Keratinocyte (primary cell): ENCODE results near the gene SLC39A8. TPM values are rescaled to one million over a fixed set of nuclear protein-coding genes. Genes with fewer than 3 reads are reported as not detected.
"Not testable (repeated sequence)": the region's sequence is repeated elsewhere in the genome, so short reads cannot be mapped to it uniquely, and the experiment has no call there.

ENCODE experiments used
- DNase-seq: peaks from one replicate; pipeline ENCODE4 v3.0.0-alpha.2; 2011; ENCODE audit warnings: low read depth, missing footprints, low spot score
- FAIRE-seq: peaks from 2 replicates; lab custom pipeline; 2011; peaks lifted over from hg19 to GRCh38; lab: Jason Lieb, UNC
- H2AFZ ChIP-seq: 2 replicates; pipeline ENCODE4 v1.6.0; 2012; ENCODE audit warnings: low read length, control low read depth, inconsistent platforms; ENCODE audit not compliant: control insufficient read depth
- H3K27ac ChIP-seq: 2 replicates; pipeline ENCODE4 v1.5.1; 2011; ENCODE audit warnings: low read length; ENCODE audit not compliant: control insufficient read depth, insufficient read depth
- H3K27me3 ChIP-seq: 3 replicates; pipeline ENCODE4 v1.6.0; 2011; ENCODE audit warnings: low read length; ENCODE audit not compliant: control insufficient read depth, insufficient read depth; ENCODE audit errors: extremely low read depth
- H3K36me3 ChIP-seq, 2 experiments: 2 replicates in 1 of 2; 3 replicates in 1 of 2; pipeline ENCODE4 v1.5.1; 2011; ENCODE audit warnings: low read length in 2 of 2, mild to moderate bottlenecking in 1 of 2; ENCODE audit not compliant: control insufficient read depth in 2 of 2, insufficient read depth in 2 of 2; ENCODE audit errors: extremely low read depth in 1 of 2
- H3K4me1 ChIP-seq: 3 replicates; pipeline ENCODE4 v1.5.1; 2011; ENCODE audit warnings: low read length; ENCODE audit not compliant: control insufficient read depth, insufficient read depth; ENCODE audit errors: extremely low read depth
- H3K4me2 ChIP-seq: 3 replicates; pipeline ENCODE4 v1.6.0; 2011; ENCODE audit warnings: low read depth, low read length; ENCODE audit not compliant: control insufficient read depth, insufficient read depth; ENCODE audit errors: extremely low read depth
- H3K4me3 ChIP-seq, 3 experiments: fragments of 200-600 bp in 1 of 3; sonication (generic) in 1 of 3; 2 replicates in 2 of 3; 3 replicates in 1 of 3; pipeline ENCODE4 v1.5.1; 2011 to 2016; ENCODE audit warnings: low read length in 3 of 3, mild to moderate bottlenecking in 3 of 3, control low read depth in 2 of 3, inconsistent platforms in 1 of 3, low read depth in 1 of 3, mixed read lengths in 1 of 3, mixed run types in 1 of 3, moderate library complexity in 1 of 3; ENCODE audit not compliant: control insufficient read depth in 2 of 3, insufficient read depth in 2 of 3; ENCODE audit errors: extremely low read depth in 1 of 3
- H3K79me2 ChIP-seq: 2 replicates; pipeline ENCODE4 v1.6.0; 2012; ENCODE audit warnings: low read length; ENCODE audit not compliant: control insufficient read depth, insufficient read depth
- H3K9ac ChIP-seq: 3 replicates; pipeline ENCODE4 v1.6.0; 2011; ENCODE audit warnings: low read length; ENCODE audit not compliant: control insufficient read depth, insufficient read depth; ENCODE audit errors: extremely low read depth
- H3K9me1 ChIP-seq: 3 replicates; pipeline ENCODE4 v1.6.0; 2011; ENCODE audit warnings: low read length; ENCODE audit not compliant: control insufficient read depth, insufficient read depth; ENCODE audit errors: extremely low read depth
- H3K9me3 ChIP-seq: 2 replicates; pipeline ENCODE4 v1.5.1; 2012; ENCODE audit warnings: low read depth, low read length; ENCODE audit not compliant: control insufficient read depth
- H4K20me1 ChIP-seq: 3 replicates; pipeline ENCODE4 v1.6.0; 2011; ENCODE audit warnings: low read length; ENCODE audit not compliant: control insufficient read depth, insufficient read depth; ENCODE audit errors: extremely low read depth
- EZH2 ChIP-seq: IDR thresholded peaks from one replicate; pipeline ENCODE4 v1.6.1; 2012; ENCODE audit warnings: inconsistent platforms, mild to moderate bottlenecking, low read length, moderate library complexity
- dilution Hi-C: fragments of 300-500 bp; cut with MboI; formaldehyde crosslinking; loops from one replicate; pipeline ENCODE4 v1.7.0; 2020; ENCODE audit warnings: low sequenced_read_pairs; ENCODE audit not compliant: extremely low pct_ligation_motif_present
- polyA plus RNA-seq, 5 experiments: library from polyadenylated mRNA; depleted of rRNA in 3 of 5; stranded (reverse) in 3 of 5; stranded (forward) in 1 of 5; unstranded in 1 of 5; fragments of >200 nt; gene quantifications; 1 replicate in 1 of 5; 2 replicates in 3 of 5; 3 replicates in 1 of 5; pipeline versions ENCODE4 v1.2.1 to v1.2.3, GENCODE V29; 2011 to 2012; ENCODE audit warnings: missing spikeins in 2 of 5, low read depth in 1 of 5, low replicate concordance in 1 of 5
- TF ChIP-seq, protein P1 (sequence below), 3 experiments: IDR thresholded peaks in 1 of 3; conservative IDR thresholded peaks in 1 of 3; optimal IDR thresholded peaks in 1 of 3; 2 replicates in 2 of 3; 3 replicates in 1 of 3; pipeline versions ENCODE3 to v1.5.1; 2011; ENCODE audit warnings: low read length in 3 of 3, mild to moderate bottlenecking in 3 of 3, moderate library complexity in 2 of 3, control low read depth in 1 of 3, inconsistent platforms in 1 of 3; ENCODE audit not compliant: insufficient read depth in 2 of 3; ENCODE audit errors: extremely low read depth in 1 of 3

SLC39A8 gene
- polyA plus RNA-seq, 1 donor (not counting 4 experiments of a cell fraction or from before 2014, with no cell fraction given): 7.5 TPM

DNA sequence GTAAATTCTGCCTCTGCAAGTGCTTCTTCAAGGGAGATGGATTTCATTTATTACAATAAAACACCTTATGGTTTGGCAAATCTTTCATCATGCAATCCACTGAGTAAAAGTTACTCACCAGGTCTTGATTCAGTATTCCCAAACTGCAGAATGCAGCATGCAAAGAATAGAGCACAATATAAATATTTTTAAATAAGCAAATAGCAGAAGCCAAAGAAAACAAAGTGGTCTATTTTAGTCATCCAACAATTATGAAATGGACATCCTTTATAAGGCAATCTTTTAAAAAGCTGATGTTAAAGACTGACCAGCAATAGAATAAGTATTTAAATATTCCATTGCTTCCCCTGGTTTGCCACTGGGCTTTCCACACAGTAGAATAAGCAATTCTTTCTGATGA lies 59.5 kb downstream of the SLC39A8 start:
- H3K9me3 ChIP-seq: no peaks in the 10 kb centered on the region
- dilution Hi-C loops: no loop called here
- H3K9ac ChIP-seq: no peak overlapping the region
- FAIRE-seq (no peak), DNase-seq (no peak)
- H2AFZ ChIP-seq: no peak overlapping the region
- no peaks in the 10 kb centered on the region for H3K36me3 ChIP-seq
- H3K27me3 ChIP-seq: no peaks in the 10 kb centered on the region
- no peak overlapping the region for H3K27ac ChIP-seq
- no peaks in the 10 kb centered on the region for H3K79me2 ChIP-seq
- H3K4me1 ChIP-seq: no peaks in the 10 kb centered on the region
- TF ChIP-seq EZH2: no peak
- TF ChIP-seq, protein P1, sequence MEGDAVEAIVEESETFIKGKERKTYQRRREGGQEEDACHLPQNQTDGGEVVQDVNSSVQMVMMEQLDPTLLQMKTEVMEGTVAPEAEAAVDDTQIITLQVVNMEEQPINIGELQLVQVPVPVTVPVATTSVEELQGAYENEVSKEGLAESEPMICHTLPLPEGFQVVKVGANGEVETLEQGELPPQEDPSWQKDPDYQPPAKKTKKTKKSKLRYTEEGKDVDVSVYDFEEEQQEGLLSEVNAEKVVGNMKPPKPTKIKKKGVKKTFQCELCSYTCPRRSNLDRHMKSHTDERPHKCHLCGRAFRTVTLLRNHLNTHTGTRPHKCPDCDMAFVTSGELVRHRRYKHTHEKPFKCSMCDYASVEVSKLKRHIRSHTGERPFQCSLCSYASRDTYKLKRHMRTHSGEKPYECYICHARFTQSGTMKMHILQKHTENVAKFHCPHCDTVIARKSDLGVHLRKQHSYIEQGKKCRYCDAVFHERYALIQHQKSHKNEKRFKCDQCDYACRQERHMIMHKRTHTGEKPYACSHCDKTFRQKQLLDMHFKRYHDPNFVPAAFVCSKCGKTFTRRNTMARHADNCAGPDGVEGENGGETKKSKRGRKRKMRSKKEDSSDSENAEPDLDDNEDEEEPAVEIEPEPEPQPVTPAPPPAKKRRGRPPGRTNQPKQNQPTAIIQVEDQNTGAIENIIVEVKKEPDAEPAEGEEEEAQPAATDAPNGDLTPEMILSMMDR (optimal IDR thresholded peaks at IDR 0.05 in 1 of 3, IDR thresholded peaks at IDR 0.05 in 1 of 3, conservative IDR thresholded peaks at IDR 0.05 in 1 of 3; ENCODE audit: extremely low read depth in 1 of 3, insufficient read depth in 2 of 3, low read length in 3 of 3): no peak
- H3K9me1 ChIP-seq: no peaks in the 10 kb centered on the region
- H3K4me2 ChIP-seq: no peak overlapping the region
- H3K4me3 ChIP-seq: no peak overlapping the region
- no peaks in the 10 kb centered on the region for H4K20me1 ChIP-seq

DNA sequence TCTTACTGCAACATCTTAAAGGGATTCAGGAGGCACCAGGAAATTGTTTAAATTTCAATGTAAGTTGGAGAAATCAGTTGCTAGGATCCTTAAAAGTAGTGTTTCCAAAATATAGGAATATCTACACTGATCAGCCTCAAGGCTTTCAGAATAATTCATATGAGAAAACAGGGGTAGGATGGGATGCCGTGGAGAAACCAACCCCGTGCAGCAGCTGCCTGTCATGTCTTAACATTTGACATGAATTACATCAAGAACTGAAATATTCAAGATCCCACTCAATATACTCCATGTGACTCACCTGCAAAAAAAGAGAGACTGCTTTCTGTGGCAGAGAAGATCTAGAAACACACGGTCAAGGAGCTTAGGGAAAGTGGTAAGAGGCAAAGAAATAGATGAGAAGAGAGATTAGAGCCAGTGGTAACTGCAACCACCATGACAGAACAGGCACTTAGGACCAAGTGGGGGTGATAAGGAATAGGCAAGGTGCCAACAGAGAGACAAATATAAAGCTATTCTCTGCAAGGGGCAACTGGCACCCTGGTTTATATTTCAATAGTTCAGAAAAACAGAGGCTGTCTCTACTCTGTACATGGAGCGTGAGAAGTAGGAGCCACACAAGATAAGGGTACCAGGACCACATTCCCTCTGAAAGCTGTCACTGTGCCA lies 64.0 kb downstream of the SLC39A8 start:
- no peak for DNase-seq
- H3K27me3 ChIP-seq: no peaks in the 10 kb centered on the region
- dilution Hi-C loops: no loop called here
- H3K27ac ChIP-seq: no peak overlapping the region
- no peaks in the 10 kb centered on the region for H4K20me1 ChIP-seq
- no peak for FAIRE-seq
- no peaks in the 10 kb centered on the region for H3K36me3 ChIP-seq
- no peak overlapping the region for H3K4me2 ChIP-seq
- H3K4me1 ChIP-seq: no peaks in the 10 kb centered on the region
- no peaks in the 10 kb centered on the region for H3K9me3 ChIP-seq
- no peak overlapping the region for H3K9ac ChIP-seq
- H3K9me1 ChIP-seq: no peaks in the 10 kb centered on the region
- H2AFZ ChIP-seq: no peak overlapping the region
- no peak overlapping the region for H3K4me3 ChIP-seq
- no peak for TF ChIP-seq EZH2
- TF ChIP-seq, protein P1 (optimal IDR thresholded peaks at IDR 0.05 in 1 of 3, IDR thresholded peaks at IDR 0.05 in 1 of 3, conservative IDR thresholded peaks at IDR 0.05 in 1 of 3; ENCODE audit: extremely low read depth in 1 of 3, insufficient read depth in 2 of 3, low read length in 3 of 3): no peak
- H3K79me2 ChIP-seq: no peaks in the 10 kb centered on the region

DNA sequence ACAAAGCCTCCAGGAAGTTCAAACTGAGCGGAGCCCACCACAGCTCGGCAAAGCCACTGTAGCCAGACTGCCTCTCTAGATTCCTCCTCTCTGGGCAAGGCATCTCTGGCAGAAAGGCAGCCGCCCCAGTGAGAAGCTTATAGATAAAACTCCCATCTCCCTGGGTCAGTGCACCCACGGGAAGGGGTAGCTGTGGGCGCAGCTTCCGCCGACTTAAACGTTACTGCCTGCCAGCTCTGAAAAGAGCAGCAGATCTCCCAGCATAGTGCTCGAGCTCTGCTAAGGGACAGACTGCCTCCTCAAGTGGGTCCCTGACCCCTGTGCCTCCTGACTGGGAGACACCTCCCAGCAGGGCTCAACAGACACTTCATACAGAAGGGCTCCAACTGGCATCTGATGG lies 72.0 kb downstream of the SLC39A8 start:
- H3K36me3 ChIP-seq, dilution Hi-C loops, FAIRE-seq: not testable (repeated sequence)

More for the DNA sequence above, 72.0 kb downstream of the SLC39A8 start:
- H3K4me2 ChIP-seq, H4K20me1 ChIP-seq, H3K9me3 ChIP-seq, DNase-seq, H2AFZ ChIP-seq, H3K9ac ChIP-seq, H3K79me2 ChIP-seq, H3K4me3 ChIP-seq, H3K27me3 ChIP-seq, H3K9me1 ChIP-seq, H3K27ac ChIP-seq, H3K4me1 ChIP-seq: not testable (repeated sequence)
